Stimulated activated CD4-positive, alpha-beta T cell treated with anti-CD3 and anti-CD28 coated beads, Interleukin-1b, Interleukin-23, amount 100 ng/mL, for 24 hours (primary cell): ENCODE measurements around the gene TTC28.
A peak's percentile ranks its signal among the peaks of the same experiment; 100 is the strongest.

ENCODE experiments used
- DNase-seq, 4 experiments: peaks; one replicate each; pipeline ENCODE4 v3.0.0-alpha.2; 2020; ENCODE audit warnings: low read depth in 4 of 4, low spot score in 1 of 4

TTC28 gene

GRCh38 chr22:28013611-28014010, 666.0 kb downstream of the TTC28 start:
- DNase-seq, result no peak

- no peak for DNase-seq
Observed at GRCh38 chr22:28012832-28013460, 666.7 kb downstream of the TTC28 start.

- peak; percentile 49 to 63 (median 62) for DNase-seq
Observed at GRCh38 chr22:28009272-28009827, 670.3 kb downstream of the TTC28 start.

GRCh38 chr22:28008649-28009048, 671.0 kb downstream of the TTC28 start:
- no peak for DNase-seq

GRCh38 chr22:28008056-28008455, 671.6 kb downstream of the TTC28 start:
- DNase-seq, result no peak

GRCh38 chr22:28006271-28006670, 673.4 kb downstream of the TTC28 start:
- no peak for DNase-seq

- DNase-seq, result no peak
Observed at GRCh38 chr22:28005513-28005912, 674.1 kb downstream of the TTC28 start.

GRCh38 chr22:28004021-28004420, 675.6 kb downstream of the TTC28 start:
- no peak for DNase-seq

GRCh38 chr22:28002863-28003565, 676.6 kb downstream of the TTC28 start:
- no peak for DNase-seq

GRCh38 chr22:28002181-28002700, 677.4 kb downstream of the TTC28 start:
- DNase-seq, result no peak

- DNase-seq, result no peak
Observed at GRCh38 chr22:28001171-28001835, 678.3 kb downstream of the TTC28 start.

- no peak for DNase-seq
Observed at GRCh38 chr22:28000361-28000760, 679.3 kb downstream of the TTC28 start.

- DNase-seq, result no peak
Observed at GRCh38 chr22:27999876-28000275, 679.8 kb downstream of the TTC28 start.

GRCh38 chr22:27998511-27999410, 680.9 kb downstream of the TTC28 start:
- DNase-seq, result no peak

- no peak for DNase-seq
Observed at GRCh38 chr22:27997538-27997937, 682.1 kb downstream of the TTC28 start.

GRCh38 chr22:27996981-27997380, 682.7 kb downstream of the TTC28 start:
- no peak for DNase-seq

GRCh38 chr22:27996529-27996925, 683.1 kb downstream of the TTC28 start:
- DNase-seq, result no peak

GRCh38 chr22:27995801-27996528, 683.7 kb downstream of the TTC28 start:
- DNase-seq, result no peak

- no peak for DNase-seq
Observed at GRCh38 chr22:27994481-27995331, 684.9 kb downstream of the TTC28 start.
